Natural killer cell (primary cell): ENCODE data around the gene ST8SIA1. TPM values are rescaled to one million over a fixed set of nuclear protein-coding genes. Genes with fewer than 3 reads are reported as not detected.

Experiments used
- ATAC-seq, 3 donors: fragments of 150-1000 bp in 2 of 3; fragments of 200-7000 bp in 1 of 3; cut with Tn5 transposase; 1 replicate in 1 of 3; 2 replicates in 2 of 3; pipeline ENCODE4 v1.10.0; 2021; ENCODE audit warnings: mild to moderate bottlenecking in 2 of 3, moderate library complexity in 2 of 3
- DNase-seq, 2 donors: peaks; one replicate each; pipeline versions ENCODE4 v3.0.0 to v3.0.0-alpha.2; 2013 to 2021; ENCODE audit warnings: mixed read lengths in 1 of 2
- H3K27ac ChIP-seq: one replicate; pipeline ENCODE4 v1.5.1; 2013; ENCODE audit warnings: mild to moderate bottlenecking, low read length
- H3K27me3 ChIP-seq: one replicate; pipeline ENCODE4 v1.6.1; 2013; ENCODE audit warnings: low read length; ENCODE audit not compliant: control insufficient read depth, insufficient read depth
- H3K36me3 ChIP-seq: one replicate; pipeline ENCODE4 v1.6.1; 2013; ENCODE audit warnings: low read length; ENCODE audit not compliant: control insufficient read depth, insufficient read depth
- H3K4me1 ChIP-seq: one replicate; pipeline ENCODE4 v1.6.1; 2013; ENCODE audit warnings: low read length; ENCODE audit not compliant: control insufficient read depth, insufficient read depth
- H3K4me3 ChIP-seq: one replicate; pipeline ENCODE4 v1.5.1; 2013; ENCODE audit warnings: low read length
- H3K9me3 ChIP-seq: one replicate; pipeline ENCODE4 v1.6.1; 2013; ENCODE audit warnings: low read length; ENCODE audit not compliant: control insufficient read depth, insufficient read depth
- H3K27ac Mint-ChIP-seq, 2 donors: one replicate each; pipeline ENCODE4 v1.8.0; 2022; ENCODE audit warnings: mild to moderate bottlenecking in 2 of 2, mixed read lengths in 2 of 2, moderate library complexity in 1 of 2
- H3K27me3 Mint-ChIP-seq, 2 donors: one replicate each; pipeline ENCODE4 v1.8.0; 2022; ENCODE audit warnings: low read depth in 2 of 2, mixed read lengths in 2 of 2
- H3K36me3 Mint-ChIP-seq: one replicate; pipeline ENCODE4 v1.8.0; 2022; ENCODE audit warnings: mixed read lengths
- H3K4me1 Mint-ChIP-seq, 2 donors: one replicate each; pipeline ENCODE4 v1.8.0; 2022; ENCODE audit warnings: mixed read lengths in 2 of 2
- H3K4me3 Mint-ChIP-seq: one replicate; pipeline ENCODE4 v1.8.0; 2022; ENCODE audit warnings: mild to moderate bottlenecking, moderate library complexity, mixed read lengths
- H3K9me3 Mint-ChIP-seq, 2 donors: one replicate each; pipeline ENCODE4 v1.8.0; 2022; ENCODE audit warnings: mixed read lengths in 2 of 2
- WGBS: methylation state at CpG from one replicate; pipeline ENCODE4 v1.1.7; 2013; ENCODE audit warnings: missing lambda C conversion rate; ENCODE audit not compliant: insufficient coverage; 5-methylcytosine and 5-hydroxymethylcytosine counted together
- intact Hi-C: fragments of 100-400 bp; cut with micrococcal nuclease; formaldehyde crosslinking; loops from one replicate; pipeline ENCODE4 v1.14.2; 2022
- total RNA-seq, 4 donors: library from RNA; stranded (reverse); fragments of 120-200 nt in 1 of 4; gene quantifications; one replicate each; pipeline versions ENCODE4 v1.2.3 to v1.2.4, GENCODE V29; 2013 to 2022
- TF ChIP-seq, protein P1 (sequence below): fragments of 200-600 bp; IDR thresholded peaks from one replicate; pipeline ENCODE4 v1.8.0; 2022; ENCODE audit warnings: antibody characterized with exemption

The ST8SIA1 gene
- total RNA-seq, 3 donors from 2014 or later (not counting 1 experiment from before 2014, with no cell fraction given) = 0.60 to 0.79 TPM; not detected in 1

DNA sequence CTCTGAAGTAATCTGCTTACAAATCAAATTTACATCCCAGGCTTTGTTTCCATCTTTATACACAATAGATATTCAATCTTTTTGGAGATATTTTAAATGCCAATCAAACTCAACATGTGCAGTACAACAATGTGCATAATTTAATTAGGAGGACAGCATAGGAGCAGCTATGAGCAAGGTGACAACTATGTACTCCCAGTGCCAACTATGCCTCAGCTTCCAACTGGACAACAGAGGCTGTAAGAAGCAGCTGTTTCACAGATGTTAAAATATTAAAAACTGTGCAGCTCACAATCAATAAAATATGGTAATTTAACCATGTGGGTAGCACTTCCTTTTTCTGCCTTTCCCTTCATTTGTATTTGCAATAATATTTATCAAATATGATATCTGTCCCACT lies 99.9 kb downstream of the ST8SIA1 start:
- TF ChIP-seq, protein P1, sequence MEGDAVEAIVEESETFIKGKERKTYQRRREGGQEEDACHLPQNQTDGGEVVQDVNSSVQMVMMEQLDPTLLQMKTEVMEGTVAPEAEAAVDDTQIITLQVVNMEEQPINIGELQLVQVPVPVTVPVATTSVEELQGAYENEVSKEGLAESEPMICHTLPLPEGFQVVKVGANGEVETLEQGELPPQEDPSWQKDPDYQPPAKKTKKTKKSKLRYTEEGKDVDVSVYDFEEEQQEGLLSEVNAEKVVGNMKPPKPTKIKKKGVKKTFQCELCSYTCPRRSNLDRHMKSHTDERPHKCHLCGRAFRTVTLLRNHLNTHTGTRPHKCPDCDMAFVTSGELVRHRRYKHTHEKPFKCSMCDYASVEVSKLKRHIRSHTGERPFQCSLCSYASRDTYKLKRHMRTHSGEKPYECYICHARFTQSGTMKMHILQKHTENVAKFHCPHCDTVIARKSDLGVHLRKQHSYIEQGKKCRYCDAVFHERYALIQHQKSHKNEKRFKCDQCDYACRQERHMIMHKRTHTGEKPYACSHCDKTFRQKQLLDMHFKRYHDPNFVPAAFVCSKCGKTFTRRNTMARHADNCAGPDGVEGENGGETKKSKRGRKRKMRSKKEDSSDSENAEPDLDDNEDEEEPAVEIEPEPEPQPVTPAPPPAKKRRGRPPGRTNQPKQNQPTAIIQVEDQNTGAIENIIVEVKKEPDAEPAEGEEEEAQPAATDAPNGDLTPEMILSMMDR = no peak
- Mint-ChIP-seq H3K27ac (no peak overlapping the region), H3K36me3 (no peaks in the 10 kb centered on the region), H3K4me3 (no peak overlapping the region), H3K4me1 (no peaks in the 10 kb centered on the region), H3K27me3 (peaks cover 7 to 14% of the 10 kb centered on the region in 2 donors), H3K9me3 (no peaks in the 10 kb centered on the region)
- Histone ChIP-seq H3K4me1 (no peaks in the 10 kb centered on the region), H3K4me3 (no peak overlapping the region), H3K27ac (no peak overlapping the region), H3K27me3 (no peaks in the 10 kb centered on the region), H3K36me3 (no peaks in the 10 kb centered on the region), H3K9me3 (no peaks in the 10 kb centered on the region)
- DNase-seq (no peak), ATAC-seq (no peak)
- intact Hi-C loops = no loop called here

DNA sequence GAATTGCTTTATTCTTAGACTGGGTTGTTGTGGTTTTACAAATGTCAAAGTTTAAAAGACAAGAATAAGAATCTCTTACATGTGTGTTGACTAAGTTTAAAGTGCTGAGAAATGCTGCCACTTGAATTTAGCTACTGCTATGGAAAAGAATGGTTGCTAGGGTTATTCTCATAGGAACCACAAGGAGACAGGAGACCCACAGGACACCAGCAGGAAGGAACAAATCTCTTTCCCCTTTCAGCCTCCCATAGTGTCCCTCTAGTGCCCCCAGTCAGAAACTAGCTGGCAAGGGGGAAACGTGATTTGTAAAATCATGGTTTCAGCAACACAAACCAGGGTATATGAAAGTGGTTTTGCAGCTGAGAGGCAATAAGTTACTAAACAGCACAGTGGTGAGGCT lies 102.7 kb downstream of the ST8SIA1 start:
- ATAC-seq (no peak), DNase-seq (no peak)
- Histone ChIP-seq H3K27ac (no peak overlapping the region), H3K27me3 (no peaks in the 10 kb centered on the region), H3K36me3 (no peaks in the 10 kb centered on the region), H3K4me3 (no peak overlapping the region), H3K4me1 (no peaks in the 10 kb centered on the region), H3K9me3 (no peaks in the 10 kb centered on the region)
- TF ChIP-seq, protein P1 = no peak
- H3K9me3 Mint-ChIP-seq = no peaks in the 10 kb centered on the region
- peaks cover 0 to 6% of the 10 kb centered on the region in 2 donors for H3K27me3 Mint-ChIP-seq
- no peaks in the 10 kb centered on the region for H3K4me1 Mint-ChIP-seq
- no peak overlapping the region for H3K27ac Mint-ChIP-seq
- H3K36me3 Mint-ChIP-seq = no peaks in the 10 kb centered on the region
- no peak overlapping the region for H3K4me3 Mint-ChIP-seq
- WGBS = 64% methylated on average over 1 of the region's 1 CpG
- intact Hi-C loops = no loop called here

DNA sequence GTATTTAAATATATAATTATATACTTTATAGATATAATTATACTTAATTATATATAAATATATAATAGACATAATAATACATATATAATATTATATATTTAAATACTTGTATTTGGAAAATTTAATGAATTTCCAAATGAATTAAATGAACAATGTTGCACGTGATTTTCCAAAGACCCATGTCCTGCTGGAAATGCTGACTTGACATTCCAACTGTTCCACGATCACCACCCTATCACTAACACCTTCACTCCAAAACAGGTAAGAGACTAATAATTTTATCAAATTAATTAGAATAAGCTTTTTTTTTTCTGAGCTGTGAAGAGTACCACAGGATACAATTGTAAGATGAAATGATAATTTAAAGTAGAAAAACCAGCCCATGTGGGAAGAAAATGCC lies 103.4 kb downstream of the ST8SIA1 start:
- Mint-ChIP-seq H3K36me3 (no peaks in the 10 kb centered on the region), H3K4me3 (no peak overlapping the region), H3K27me3 (peaks cover 0 to 9% of the 10 kb centered on the region in 2 donors), H3K4me1 (no peaks in the 10 kb centered on the region), H3K9me3 (no peaks in the 10 kb centered on the region), H3K27ac (no peak overlapping the region)
- 80% methylated on average over 1 of the region's 2 CpGs for whole genome bisulfite sequencing
- Histone ChIP-seq H3K27ac (no peak overlapping the region), H3K36me3 (no peaks in the 10 kb centered on the region), H3K4me3 (no peak overlapping the region), H3K9me3 (no peaks in the 10 kb centered on the region), H3K27me3 (no peaks in the 10 kb centered on the region), H3K4me1 (no peaks in the 10 kb centered on the region)
- TF ChIP-seq, protein P1 = no peak
- intact Hi-C loops = no loop called here
- ATAC-seq = no peak
- no peak for DNase-seq

DNA sequence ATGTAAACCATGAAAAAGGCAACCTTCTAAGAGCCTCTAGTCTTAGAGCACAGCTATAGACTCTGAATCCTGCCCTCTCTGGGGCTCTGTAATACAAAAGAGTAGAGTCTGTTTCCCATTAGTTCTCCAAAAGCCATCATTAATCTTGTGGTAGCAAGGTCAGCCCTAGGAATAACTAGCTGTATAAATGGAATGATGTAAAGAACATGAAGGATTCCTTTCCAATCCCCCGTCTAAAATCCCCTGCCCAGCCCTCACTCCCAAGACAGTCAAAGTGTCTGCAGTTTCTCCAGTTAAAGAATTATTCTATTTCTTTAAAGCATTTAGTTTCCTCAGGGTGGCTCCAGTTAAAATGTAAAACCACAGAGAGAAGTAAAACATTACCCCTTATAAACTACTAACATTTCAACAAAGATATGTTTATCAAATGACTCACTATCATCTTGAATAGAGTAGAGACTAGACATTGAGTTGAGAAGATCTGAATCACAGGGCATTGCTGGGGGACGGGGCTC lies 104.2 kb downstream of the ST8SIA1 start:
- Mint-ChIP-seq H3K36me3 (no peaks in the 10 kb centered on the region), H3K9me3 (no peaks in the 10 kb centered on the region), H3K4me1 (no peaks in the 10 kb centered on the region), H3K27me3 (peaks cover 0 to 7% of the 10 kb centered on the region in 2 donors), H3K4me3 (no peak overlapping the region), H3K27ac (no peak overlapping the region)
- Histone ChIP-seq H3K4me1 (no peaks in the 10 kb centered on the region), H3K27ac (no peak overlapping the region), H3K27me3 (no peaks in the 10 kb centered on the region), H3K4me3 (no peak overlapping the region), H3K36me3 (no peaks in the 10 kb centered on the region), H3K9me3 (no peaks in the 10 kb centered on the region)
- intact Hi-C loops = no loop called here
- TF ChIP-seq, protein P1 = no peak
- ATAC-seq = no peak
- WGBS = 91% methylated on average over 2 of the region's 2 CpGs
- no peak for DNase-seq
